ENCODE measurements around the gene MRPL34.
A peak's percentile ranks its signal among the peaks of the same experiment; 100 is the strongest.
"Not testable (repeated sequence)": the region's sequence is repeated elsewhere in the genome, so short reads cannot be mapped to it uniquely, and the experiment has no call there.

The MRPL34 gene

DNA sequence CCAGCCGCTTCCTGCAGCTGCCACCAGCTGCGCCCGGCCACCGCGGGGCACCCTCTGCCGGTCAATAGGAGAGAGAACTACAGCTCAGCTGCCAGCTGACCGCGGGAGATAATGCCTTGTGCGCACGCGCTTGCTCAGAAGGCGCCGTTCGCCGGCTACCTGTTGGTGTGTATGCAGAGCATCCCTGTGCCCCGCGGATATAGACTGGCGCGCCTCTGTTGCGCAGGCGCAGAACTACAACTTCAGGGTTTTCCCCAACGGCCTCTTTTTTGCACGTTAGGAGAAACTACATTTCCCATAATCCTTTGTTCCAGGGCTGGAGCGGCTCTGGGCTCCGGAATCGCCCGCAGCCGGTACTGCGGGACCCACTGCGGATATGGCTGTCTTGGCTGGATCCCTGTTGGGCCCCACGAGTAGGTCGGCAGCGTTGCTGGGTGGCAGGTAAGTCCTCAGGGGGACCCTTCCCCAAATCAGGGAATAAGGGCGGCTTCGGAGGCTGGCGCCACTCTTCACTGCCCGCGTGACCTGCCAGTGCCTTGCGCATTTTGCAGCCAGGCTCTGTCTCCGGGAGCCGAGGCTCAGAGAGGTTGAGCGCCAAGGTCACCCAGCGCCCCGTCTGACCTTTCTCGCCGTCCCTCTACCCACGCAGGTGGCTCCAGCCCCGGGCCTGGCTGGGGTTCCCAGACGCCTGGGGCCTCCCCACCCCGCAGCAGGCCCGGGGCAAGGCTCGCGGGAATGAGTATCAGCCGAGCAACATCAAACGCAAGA, at the start of gene MRPL34:
MRPL34 (plus strand) TSS at position 356 of the 768 bp plus-strand sequence; CDS start at position 377, 21 bp downstream.
- DNase-seq, result peak; percentile 97

DNA sequence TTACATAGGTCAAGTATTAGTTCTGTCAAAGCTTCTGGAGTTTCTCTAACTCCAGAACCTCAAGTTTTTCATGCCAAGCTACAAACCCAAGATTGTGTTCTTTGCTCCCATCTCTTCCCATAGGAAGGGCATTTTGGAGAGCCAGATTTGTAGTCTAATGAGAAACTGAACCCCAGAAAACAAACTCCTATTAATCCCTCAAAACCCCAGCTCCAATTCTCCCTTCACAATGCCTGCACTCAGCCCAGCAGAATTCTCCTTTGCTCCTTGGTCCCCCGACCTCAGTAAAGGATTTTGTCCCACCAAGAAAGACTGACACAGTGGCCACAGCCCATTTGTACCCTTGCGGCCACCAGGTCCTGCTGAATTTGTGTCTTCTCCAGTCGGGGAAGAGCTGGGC, 49.5 kb upstream of the MRPL34 start:
- no peak for DNase-seq

DNA sequence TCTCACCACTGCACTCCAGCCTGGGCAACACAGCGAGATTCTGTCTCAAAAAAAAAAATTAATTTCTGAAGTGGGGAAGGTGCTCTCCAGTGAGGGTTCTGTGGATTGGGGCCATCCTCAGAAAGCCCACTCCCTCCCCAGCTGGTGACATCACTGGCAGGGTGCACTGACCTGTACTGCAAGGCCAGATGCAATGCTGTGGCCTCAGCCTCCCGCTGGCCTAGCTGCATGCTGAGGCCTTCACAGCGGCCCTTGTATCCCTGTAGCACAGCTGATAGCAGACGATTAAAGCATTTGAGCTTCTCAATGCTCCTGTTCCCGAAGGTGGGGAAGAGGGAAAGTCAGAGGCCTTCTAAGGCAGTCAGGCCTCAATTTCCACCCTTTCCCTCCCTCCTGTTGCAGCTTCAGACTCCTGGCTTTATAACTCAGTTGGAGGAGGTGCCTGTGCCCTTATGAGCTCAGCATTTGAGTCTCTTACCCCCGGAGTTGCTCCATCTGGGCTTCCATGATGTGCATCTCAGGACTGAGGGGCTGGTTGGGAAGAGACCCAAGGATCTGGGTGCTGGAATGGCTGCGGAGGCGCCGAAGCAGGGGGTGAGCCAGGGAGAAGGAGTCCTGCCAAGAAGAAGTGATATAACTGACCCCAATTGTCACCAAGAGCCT, 46.4 kb upstream of the MRPL34 start:
- no peak for DNase-seq

DNA sequence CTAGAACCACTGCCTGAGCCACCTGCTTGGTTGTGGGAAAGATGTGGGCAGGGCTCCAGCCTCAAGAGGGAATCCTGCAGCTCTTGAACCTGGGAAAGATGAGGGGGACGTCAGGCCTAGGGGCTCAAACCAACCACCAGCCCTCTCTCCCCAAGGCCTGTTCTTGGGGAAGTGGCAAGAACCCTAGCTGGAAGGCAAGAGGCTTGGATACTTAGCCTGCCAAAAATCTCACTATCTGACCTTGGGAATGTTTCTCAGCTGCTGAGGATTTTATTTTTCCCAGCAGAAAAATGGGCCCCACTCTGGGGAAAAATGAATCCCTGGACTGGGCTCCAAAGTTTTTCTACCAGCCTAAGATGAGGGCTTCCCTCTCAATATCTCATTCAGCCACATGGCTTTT, 45.7 kb upstream of the MRPL34 start:
- no peak for DNase-seq

DNA sequence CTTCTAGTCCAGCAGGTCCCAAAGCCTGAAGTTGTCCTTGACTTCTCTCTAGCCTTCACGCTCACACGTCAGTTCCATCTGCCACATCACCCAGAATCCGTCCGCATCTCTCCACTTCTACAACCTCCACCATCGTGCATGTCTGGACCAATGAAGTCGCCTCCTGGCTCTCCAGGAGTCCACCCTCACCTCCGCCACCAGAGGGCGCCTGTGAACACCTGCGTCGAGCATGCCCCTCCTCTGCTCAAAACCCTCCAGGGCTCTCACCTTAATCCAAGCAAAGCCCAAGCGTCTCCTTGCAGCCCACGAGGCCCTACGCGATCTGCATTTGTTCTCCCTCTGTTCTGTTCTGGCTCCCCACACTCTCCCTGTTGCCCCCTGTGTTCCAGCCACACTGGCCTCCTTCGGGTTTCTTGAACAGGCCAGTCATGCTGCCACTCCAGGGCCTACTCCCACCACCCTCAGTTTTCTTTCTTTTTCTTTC, 44.8 kb upstream of the MRPL34 start:
- DNase-seq, result peak; percentile 85

DNA sequence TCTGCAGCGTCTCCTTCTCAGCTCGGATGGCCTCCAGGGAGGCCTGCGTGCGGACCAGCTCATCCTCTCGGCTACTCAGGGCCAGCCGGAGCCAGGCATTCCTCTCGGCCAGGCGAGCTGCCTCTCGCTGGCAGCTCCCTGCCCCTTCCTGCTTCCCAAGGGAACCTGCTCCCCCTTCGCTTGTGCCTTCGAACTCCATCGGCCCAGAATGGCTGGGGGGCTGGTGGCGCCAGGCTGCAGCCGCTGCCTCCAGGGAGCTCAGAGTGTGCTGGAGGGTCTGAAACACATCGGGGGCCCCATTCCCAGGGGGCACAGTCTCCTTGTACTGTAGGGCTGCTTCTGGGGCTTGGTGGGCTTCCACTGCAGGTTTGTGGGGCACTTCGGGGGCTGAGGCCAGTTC, 43.1 kb upstream of the MRPL34 start:
- no peak for DNase-seq

DNA sequence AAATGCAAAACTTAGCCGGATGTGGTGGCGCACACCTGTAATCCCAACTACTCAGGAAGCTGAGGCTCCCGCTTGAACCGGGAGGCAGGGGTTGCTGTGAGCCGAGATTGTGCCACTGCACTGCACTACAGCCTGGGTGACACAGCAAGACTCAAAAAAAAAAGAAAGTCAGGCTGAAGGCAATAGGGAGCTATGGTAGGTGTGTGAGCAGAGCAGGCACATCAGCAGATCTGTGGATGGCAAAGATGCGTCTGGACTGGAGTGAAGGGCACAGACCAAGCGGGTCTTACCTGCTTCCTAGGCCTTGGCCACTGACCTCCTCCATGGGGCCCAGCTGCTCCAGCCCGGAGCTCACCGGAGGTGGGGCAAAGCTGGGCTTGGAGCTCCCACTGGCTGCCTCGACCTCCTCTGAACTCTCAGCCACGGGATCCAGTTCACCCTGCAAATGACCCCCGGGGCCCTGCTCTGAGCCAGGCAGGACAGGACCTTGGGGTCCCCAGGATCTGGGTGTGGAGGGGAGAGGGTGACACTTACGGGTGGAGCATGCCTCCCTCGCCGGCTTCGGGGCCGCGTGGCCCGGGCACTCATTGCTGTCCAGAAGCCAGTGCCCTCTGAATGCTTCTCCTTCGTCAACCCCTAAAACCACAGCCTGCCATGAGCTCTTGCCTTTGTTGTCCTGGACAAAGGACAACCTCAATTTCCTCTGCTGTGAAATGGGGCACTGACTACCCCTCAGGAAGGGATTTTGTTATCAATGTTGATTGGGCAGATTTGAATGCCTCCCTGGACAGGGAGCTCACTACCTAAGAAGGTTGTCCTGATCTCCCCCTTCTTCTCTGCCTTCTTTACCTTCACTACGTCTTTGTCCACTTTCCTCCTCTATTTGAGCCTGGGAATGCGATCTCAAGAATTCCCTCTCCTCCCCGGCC, 41.7 kb upstream of the MRPL34 start:
- no peak for DNase-seq

DNA sequence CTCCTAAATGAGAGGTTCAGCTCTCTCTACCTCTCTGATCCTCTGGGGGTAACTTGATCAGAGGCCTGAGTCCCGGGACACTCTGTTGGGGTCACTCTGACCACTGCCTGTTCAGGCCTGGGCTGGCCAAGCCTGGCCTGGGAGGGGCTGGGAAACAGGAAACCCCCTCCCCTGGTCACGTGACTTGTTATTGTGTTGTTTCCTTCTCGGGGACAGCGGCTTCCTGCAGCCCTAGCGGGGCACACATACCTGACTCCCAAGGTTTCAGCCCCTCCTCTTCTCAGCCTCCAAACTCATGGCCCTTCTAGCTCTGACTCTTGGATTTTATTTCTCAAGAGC, 41.1 kb upstream of the MRPL34 start, which contains the start of gene USHBP1:
USHBP1 (minus strand) TSS at position 105 of the 339 bp plus-strand sequence. CDS start 446 bp downstream, outside the sequence.
- DNase-seq, result no peak

DNA sequence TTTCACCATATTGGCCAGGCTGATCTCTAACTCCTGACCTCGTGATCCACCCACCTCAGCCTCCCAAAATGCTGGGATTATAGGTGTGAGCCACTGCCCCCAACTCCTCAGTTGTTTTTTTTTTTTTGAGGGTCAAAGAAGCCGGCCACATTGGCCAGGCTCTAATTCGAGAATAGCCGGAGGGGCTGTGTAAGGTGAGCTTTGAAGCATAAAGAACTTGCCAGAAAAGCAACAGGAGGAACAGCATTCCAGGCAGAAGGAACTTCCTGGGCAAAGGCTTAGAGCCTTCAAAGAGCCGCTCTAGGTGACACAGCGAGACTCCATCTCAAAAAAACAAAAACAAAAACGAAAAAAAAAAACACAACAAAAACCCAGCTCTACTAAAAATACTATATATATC, 39.6 kb upstream of the MRPL34 start:
- DNase-seq, result no peak

DNA sequence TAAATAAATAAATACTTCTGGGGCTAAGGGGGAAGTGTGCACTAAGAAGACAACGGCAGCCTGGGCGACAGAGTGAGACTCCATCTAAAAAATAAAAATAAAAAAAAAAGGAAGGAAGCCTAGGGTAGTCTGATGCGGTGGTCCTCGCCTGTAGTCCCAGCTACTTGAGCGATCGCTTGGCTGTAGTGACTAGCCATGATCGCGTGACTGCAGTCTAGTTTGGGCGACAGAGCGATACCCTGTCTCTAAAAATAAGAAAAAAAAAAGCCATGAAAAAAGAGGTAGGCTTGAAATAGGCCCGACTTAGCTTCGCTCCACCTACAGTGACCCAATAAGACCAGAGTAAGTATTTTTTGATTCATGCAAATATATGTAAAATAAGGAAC, 39.1 kb upstream of the MRPL34 start:
- no peak for DNase-seq

DNA sequence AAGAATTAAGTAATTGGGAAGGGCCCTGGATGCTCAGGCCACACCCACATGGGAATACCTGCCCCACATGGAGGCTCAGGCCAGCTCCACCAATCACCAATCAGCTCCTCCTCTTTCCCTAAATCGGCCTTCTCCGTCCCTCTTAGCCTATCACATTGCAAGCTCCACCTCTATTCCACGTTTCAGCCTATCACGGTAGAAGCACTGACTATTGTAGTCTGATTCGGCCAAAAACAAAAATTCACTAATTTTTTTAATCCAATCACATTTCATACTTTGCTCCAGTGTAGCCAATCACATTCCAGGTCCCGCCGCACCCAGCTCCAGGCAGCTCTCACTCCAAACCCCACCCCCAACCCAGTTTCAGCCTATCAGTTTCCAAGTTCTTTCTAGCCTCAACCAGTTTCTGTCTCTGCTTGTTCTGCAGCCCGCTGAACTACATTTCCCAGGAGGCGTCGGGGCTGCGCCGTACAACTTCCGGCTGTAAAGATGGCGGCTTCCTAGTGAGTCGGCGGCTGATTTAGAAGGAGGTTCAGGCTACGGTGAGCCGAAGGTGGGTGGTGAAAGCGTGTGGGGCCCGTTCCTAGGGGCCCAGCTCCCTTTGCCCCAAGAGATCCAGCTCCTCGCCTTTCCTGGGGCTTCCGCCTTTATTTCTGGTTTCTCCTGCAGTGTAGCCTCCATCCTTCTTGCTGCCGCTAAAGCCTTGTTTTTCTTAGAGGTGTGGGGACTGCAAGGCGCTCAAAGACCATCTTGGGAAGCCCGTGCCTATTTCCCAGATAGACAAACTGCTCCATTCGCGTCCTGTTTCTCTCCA, 38.5 kb upstream of the MRPL34 start, which contains the start of gene BABAM1:
BABAM1 (plus strand) TSS at position 469 of the 814 bp plus-strand sequence. CDS start 1,364 bp downstream, outside the sequence.
- peak; percentile 98 for DNase-seq

DNA sequence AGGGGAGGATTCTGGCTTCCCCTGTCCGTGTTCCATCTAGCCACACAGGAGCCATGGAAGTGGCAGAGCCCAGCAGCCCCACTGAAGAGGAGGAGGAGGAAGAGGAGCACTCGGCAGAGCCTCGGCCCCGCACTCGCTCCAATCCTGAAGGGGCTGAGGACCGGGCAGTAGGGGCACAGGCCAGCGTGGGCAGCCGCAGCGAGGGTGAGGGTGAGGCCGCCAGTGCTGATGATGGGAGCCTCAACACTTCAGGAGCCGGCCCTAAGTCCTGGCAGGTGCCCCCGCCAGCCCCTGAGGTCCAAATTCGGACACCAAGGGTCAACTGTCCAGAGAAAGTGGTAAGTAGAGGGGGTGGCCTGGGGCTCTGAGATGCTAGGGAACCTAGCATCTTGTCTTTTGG, 36.9 kb upstream of the MRPL34 start:
- no peak for DNase-seq

DNA sequence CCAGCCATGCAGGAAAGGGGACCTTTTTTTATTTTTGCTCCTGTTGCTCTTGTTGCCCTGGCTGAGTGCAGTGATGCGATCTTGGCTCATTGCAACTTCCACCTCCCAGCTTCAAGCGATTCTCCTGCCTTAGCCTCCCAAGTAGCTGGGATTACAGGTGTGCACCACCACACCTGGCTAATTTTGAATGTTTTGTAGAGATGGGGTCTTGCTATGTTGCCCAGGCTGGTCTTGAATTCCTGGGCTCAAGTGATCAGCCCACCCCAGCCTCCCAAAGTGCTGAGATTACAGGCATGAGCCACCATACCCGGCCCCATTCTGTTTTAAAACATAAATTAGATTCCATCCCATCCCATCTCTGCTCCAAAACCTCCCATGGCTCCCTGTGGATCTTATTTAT, 30.8 kb upstream of the MRPL34 start:
- DNase-seq, result not testable (repeated sequence)

DNA sequence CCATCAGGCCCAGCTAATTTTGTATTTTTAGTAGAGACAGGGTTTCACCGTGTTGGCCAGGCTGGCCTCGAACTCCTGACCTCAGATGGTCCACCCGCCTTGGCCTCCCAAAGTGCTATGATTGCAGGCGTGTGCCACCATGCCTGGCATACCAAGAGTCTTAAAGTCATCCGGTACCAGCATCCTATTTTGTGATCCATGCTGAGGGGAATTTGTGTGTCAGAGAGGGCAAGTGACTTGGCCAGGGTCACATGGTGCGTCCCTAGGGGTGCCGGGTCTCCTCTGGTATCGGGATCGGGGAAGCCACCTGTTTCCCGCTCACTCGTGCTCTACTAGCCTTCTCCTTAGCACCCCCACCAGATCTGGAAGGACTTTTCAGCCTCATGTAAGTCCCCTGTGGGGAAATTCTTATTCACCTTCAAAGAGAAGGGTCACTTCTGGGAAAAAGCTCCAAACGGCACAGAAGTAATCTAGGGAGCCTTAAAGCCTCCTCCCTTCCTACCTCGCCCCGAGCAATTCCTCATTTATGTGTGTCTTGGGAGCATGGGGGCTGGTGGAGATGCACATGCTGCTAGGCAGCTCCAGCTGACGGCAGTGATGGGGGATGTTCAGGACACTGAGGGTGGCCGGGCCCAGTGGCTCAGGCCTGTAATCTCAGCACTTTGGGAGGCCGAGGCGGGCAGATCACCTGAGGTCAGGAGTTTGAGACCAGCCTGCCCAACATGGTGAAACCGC, 30.1 kb upstream of the MRPL34 start:
- DNase-seq, result no peak

DNA sequence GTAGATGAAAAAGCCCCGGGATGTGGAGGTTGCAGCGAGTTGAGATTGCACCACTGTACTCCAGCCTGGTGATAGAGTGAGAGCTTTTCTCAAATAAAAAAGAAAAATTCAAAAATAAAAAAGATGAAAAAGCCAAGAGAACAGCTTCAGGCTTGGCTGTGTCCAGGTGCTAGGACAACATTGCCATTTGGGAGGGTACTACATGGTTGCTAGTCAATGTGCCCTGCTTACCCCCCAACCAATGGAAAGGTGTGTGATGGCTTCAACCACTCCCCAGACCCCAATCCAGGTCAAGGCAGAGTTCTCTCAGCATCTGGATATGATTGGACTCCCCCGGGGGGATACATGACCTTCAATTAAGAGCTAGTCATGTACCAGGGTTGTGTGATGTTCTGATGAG, 26.2 kb upstream of the MRPL34 start:
- DNase-seq, result no peak

DNA sequence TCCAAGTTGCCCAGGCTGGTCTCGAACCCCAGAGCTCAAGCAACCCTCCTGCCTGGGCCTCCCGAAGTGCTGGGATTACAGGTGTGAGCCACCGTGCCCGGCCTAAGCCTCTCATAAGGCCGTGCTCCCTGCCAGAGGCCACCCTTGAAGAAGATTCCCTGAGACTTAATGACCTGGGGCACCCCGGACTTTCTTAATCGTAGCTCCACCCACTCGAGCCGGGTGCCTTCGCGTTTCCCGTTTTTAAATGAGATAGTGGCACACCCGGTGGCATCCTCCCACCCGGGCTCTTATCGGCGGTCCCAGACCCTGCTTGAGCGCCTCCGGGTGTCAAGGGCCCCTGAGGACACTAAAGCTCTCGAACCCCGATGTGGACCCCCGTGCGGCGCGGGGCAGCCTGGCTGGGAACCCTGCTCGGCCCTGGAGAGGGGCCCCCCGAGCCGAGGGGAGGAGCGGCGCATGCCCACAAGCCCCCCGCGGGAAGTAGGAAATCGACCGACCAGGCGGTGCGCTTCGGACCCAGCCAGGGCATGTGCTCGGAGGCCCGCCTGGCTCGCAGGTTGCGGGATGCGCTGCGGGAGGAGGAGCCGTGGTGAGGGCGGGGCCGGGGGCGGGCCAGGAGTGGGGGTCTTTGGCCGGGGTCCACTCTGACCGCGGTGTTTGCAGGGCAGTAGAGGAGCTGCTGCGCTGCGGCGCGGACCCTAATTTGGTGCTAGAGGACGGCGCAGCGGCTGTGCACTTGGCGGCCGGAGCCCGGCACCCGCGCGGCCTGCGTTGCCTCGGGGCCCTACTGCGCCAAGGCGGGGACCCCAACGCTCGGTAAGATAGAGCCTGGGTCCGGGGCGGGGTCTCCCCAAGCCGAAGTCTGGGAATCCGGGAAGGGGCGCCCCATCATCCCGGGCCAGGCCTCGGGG, 24.0 kb upstream of the MRPL34 start, which contains the start of gene ANKLE1:
ANKLE1 (plus strand) TSS at position 511 of the 914 bp plus-strand sequence; CDS start at position 531, 20 bp downstream.
- DNase-seq, result peak; percentile 83

DNA sequence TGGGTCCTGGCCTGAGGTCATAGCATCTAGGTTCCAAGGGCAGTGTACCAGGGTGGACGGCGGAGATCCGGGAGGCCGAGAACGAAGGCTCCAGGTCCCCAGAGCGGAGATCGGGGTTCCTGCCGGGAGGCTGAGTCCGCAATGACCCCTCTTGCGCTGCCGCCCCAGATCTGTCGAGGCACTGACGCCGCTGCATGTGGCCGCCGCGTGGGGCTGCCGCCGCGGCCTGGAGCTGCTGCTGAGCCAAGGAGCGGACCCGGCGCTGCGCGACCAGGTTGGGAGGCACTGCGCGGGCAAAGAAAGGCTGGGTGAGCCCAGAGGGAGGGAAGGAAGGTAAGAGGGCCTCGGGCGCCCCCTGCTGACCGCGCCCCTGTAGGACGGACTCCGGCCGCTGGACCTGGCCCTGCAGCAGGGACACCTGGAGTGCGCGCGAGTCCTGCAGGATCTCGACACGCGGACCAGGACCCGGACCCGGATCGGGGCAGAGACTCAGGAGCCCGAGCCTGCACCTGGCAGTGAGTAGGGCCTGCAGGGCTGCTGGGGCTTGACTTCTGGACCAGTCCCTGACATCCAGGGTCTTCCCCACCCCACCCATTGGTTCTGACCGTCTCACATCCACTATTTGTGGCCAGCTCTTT, 23.1 kb upstream of the MRPL34 start:
- DNase-seq, result peak; percentile 88

DNA sequence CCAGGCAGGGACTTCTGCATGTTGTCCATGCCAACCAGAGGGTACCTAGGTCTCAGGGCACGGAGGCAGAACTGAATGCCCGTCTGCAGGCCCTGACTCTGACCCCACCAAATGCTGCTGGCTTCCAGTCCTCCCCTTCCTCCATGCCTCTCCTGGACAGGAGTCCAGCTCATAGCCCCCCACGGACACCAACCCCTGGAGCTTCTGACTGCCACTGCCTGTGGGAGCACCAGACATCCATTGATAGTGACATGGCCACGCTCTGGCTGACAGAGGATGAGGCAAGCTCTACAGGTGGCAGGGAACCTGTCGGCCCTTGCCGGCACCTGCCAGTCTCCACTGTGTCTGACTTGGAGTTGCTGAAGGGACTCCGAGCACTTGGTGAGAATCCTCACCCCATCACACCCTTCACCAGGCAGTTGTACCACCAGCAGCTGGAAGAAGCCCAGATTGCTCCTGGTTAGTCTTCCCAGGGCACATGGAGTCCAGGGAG, 22.1 kb upstream of the MRPL34 start:
- no peak for DNase-seq

DNA sequence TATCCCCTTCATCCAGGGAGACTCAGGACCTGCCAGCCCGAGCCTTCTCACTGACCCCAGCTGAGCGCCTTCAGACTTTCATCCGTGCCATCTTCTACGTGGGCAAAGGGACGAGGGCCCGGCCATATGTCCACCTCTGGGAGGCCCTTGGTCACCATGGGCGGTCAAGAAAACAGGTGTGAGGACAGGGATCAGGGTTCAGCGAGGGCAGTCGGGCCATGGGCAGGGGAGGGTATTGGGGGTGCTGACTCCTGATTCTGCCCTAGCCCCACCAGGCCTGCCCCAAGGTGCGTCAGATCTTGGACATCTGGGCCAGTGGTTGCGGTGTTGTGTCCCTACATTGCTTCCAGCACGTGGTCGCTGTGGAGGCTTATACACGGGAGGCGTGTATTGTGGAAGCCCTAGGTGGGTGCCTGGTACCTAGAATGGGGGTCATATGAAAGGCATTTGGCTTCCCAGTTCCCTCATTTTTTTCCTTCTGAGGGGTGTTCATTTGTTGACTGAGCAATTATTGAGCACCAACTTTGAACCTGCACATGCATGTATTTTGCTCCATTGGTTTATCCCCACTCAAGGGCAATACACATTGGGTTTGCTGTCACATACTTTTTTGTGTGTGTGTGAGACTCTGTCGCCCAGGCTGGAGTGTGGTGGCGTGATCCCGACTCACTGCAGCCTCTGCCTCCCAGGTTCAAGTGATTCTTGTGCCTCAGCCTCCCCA, 20.1 kb upstream of the MRPL34 start:
- DNase-seq, result no peak
